K562 (cell line): Measurements from ENCODE around the gene COG3. TPM values are rescaled to one million over a fixed set of nuclear protein-coding genes. Genes with fewer than 3 reads are reported as not detected.

Source experiments
- ATAC-seq: fragments of 200-7000 bp; cut with Tn5 transposase; 3 replicates; pipeline ENCODE4 v1.9.1; 2020; ENCODE audit warnings: moderate library complexity
- BruUV-seq: library from RNA; stranded (reverse); fragments of 400-500 nt; replicated peaks from 2 replicates; lab custom pipeline; 2021; lab: Mats Ljungman, UMichigan
- CTCF ChIA-PET: fragments of 300-600 bp; formaldehyde crosslinking; extraction: SDS; loops from one replicate; lab custom pipeline; 2021; ENCODE audit warnings: low intra/inter-chr PET ratio; lab: Yijun Ruan, JAX
- POLR2A ChIA-PET: fragments of 300-600, 350-650 bp; sonication (Branson Sonifier 250); formaldehyde crosslinking; extraction: SDS; loops from one replicate; lab custom pipeline; 2021; ENCODE audit warnings: antibody characterized with exemption, inconsistent platforms; lab: Yijun Ruan, JAX
- DNase-seq, 4 experiments: peaks; one replicate each; pipeline versions ENCODE4 v3.0.0 to v3.0.0-alpha.2; 2011 to 2018; ENCODE audit warnings: low spot score in 3 of 4, mixed read lengths in 3 of 4; ENCODE audit errors: extremely low read depth in 1 of 4
- FAIRE-seq: peaks from 2 replicates; lab custom pipeline; 2011; peaks lifted over from hg19 to GRCh38; lab: Jason Lieb, UNC
- H2AFZ ChIP-seq: 2 replicates; pipeline ENCODE4 v1.6.0; 2011; ENCODE audit warnings: low read depth, low read length, control low read depth, inconsistent platforms
- H3K27ac ChIP-seq: fragments of 200-600 bp; 3 replicates; pipeline ENCODE4 v1.8.0; 2011; ENCODE audit warnings: low read depth, mild to moderate bottlenecking, control low read depth, inconsistent platforms, low read length, moderate library complexity, mixed read lengths; ENCODE audit errors: extremely low read depth
- H3K27me3 ChIP-seq, 2 experiments: fragments of 300-600 bp in 1 of 2; 2 replicates in 1 of 2; 3 replicates in 1 of 2; pipeline versions ENCODE4 v1.6.0 to v1.8.0; 2011; ENCODE audit warnings: inconsistent platforms in 2 of 2, low read length in 2 of 2, mild to moderate bottlenecking in 1 of 2, mixed read lengths in 1 of 2, moderate library complexity in 1 of 2; ENCODE audit not compliant: control insufficient read depth in 2 of 2, insufficient read depth in 2 of 2
- H3K36me3 ChIP-seq: fragments of 300-600 bp; 3 replicates; pipeline ENCODE4 v1.8.0; 2011; ENCODE audit warnings: mild to moderate bottlenecking, low read length, inconsistent platforms; ENCODE audit not compliant: control insufficient read depth, insufficient read depth
- H3K4me1 ChIP-seq, 2 experiments: fragments of 200-600 bp in 1 of 2; replicated peaks in 1 of 2; 2 replicates in 1 of 2; 3 replicates in 1 of 2; pipeline versions ENCODE4 v1.5.1 to v1.8.0; 2011; ENCODE audit warnings: inconsistent platforms in 2 of 2, low read length in 2 of 2, mild to moderate bottlenecking in 1 of 2, mixed read lengths in 1 of 2, moderate library complexity in 1 of 2; ENCODE audit not compliant: control insufficient read depth in 2 of 2, insufficient read depth in 2 of 2
- H3K4me2 ChIP-seq: 2 replicates; pipeline ENCODE4 v1.6.1; 2011; ENCODE audit warnings: low read length, control low read depth, inconsistent platforms, mixed read lengths; ENCODE audit not compliant: insufficient read depth
- H3K4me3 ChIP-seq: fragments of 200-600 bp; sonication (generic), shearing (Covaris generic); 2 replicates; pipeline ENCODE4 v1.5.1; 2016; ENCODE audit warnings: control low read depth, inconsistent platforms
- H3K79me2 ChIP-seq: fragments of 200-600 bp; 3 replicates; pipeline ENCODE4 v1.8.0; 2011; ENCODE audit warnings: low read length, inconsistent platforms; ENCODE audit not compliant: control insufficient read depth, insufficient read depth
- H3K9ac ChIP-seq, 2 experiments: 2 replicates each; pipeline versions ENCODE4 v1.6.0 to v1.6.1; 2011; ENCODE audit warnings: low read depth in 2 of 2, low read length in 2 of 2, control low read depth in 1 of 2, inconsistent platforms in 1 of 2, mild to moderate bottlenecking in 1 of 2, mixed read lengths in 1 of 2; ENCODE audit not compliant: insufficient read depth in 1 of 2
- H3K9me1 ChIP-seq: one replicate; pipeline ENCODE4 v1.6.0; 2011; ENCODE audit warnings: inconsistent platforms, mild to moderate bottlenecking, low read length, moderate library complexity; ENCODE audit not compliant: control insufficient read depth, insufficient read depth
- H3K9me3 ChIP-seq: replicated peaks from 2 replicates; pipeline ENCODE4 v1.5.1; 2011; ENCODE audit warnings: low read depth, low read length, inconsistent platforms; ENCODE audit not compliant: control insufficient read depth, insufficient read depth
- H4K20me1 ChIP-seq: replicated peaks from 2 replicates; pipeline ENCODE4 v1.6.1; 2011; ENCODE audit warnings: low read length, inconsistent platforms, mixed read lengths; ENCODE audit not compliant: control insufficient read depth, insufficient read depth
- CTBP1 ChIP-seq: fragments of 450-650 bp; IDR thresholded peaks from 2 replicates; pipeline ENCODE4 v1.6.1; 2016; ENCODE audit warnings: borderline replicate concordance
- FOXK1 ChIP-seq: sonication (generic); formaldehyde crosslinking; IDR thresholded peaks from 2 replicates; pipeline ENCODE4 v1.8.0; 2022; ENCODE audit warnings: missing genetic modification reagents, mild to moderate bottlenecking, borderline replicate concordance
- FOXK2 ChIP-seq, 2 experiments: fragments of 450-650 bp; IDR thresholded peaks in 1 of 2; conservative IDR thresholded peaks in 1 of 2; 2 replicates each; pipeline ENCODE4 v1.6.1; 2016; ENCODE audit warnings: low read depth in 2 of 2, mild to moderate bottlenecking in 1 of 2
- IFI16 ChIP-seq: fragments of 250-450 bp; sonication (Bioruptor Pico); IDR thresholded peaks from 2 replicates; pipeline ENCODE4 v2.1.2; 2022; ENCODE audit warnings: mild to moderate bottlenecking, inconsistent platforms
- RAD21 ChIP-seq, 2 experiments: fragments of 250-450 bp in 1 of 2; fragments of 450-650 bp in 1 of 2; sonication (Bioruptor Pico) in 1 of 2; formaldehyde crosslinking in 1 of 2; IDR thresholded peaks in 1 of 2; conservative IDR thresholded peaks in 1 of 2; 2 replicates each; pipeline versions ENCODE4 v1.4.0 to v1.8.0; 2020 to 2022; ENCODE audit warnings: mild to moderate bottlenecking in 2 of 2, moderate library complexity in 1 of 2
- SLC30A9 ChIP-seq: fragments of 250-450 bp; sonication (Bioruptor Pico); IDR thresholded peaks from 2 replicates; pipeline ENCODE4 v1.8.0; 2022; ENCODE audit warnings: mild to moderate bottlenecking, moderate library complexity
- THAP12 ChIP-seq: fragments of 250-450 bp; sonication (Bioruptor Pico); IDR thresholded peaks from 2 replicates; pipeline ENCODE4 v1.9.0; 2021; ENCODE audit warnings: mild to moderate bottlenecking, inconsistent platforms
- ZNF3 ChIP-seq: fragments of 250-450 bp; sonication (Bioruptor Pico); IDR thresholded peaks from 2 replicates; pipeline ENCODE4 v1.5.0; 2021; ENCODE audit warnings: mild to moderate bottlenecking, moderate library complexity
- ZNF445 ChIP-seq: fragments of 250-450 bp; sonication (Bioruptor Pico); IDR thresholded peaks from 2 replicates; pipeline ENCODE4 v1.4.0; 2020; ENCODE audit warnings: low read depth, mild to moderate bottlenecking, moderate library complexity
- ZNF79 ChIP-seq: fragments of 250-450 bp; sonication (Bioruptor Pico); IDR thresholded peaks from 2 replicates; pipeline ENCODE4 v1.4.0; 2020; ENCODE audit warnings: low read depth, mild to moderate bottlenecking, moderate library complexity
- WGBS: fragments of 100-300 bp; shearing (Covaris generic); methylation state at CpG from one replicate; pipeline ENCODE4 v1.1.6; 2016; ENCODE audit warnings: low coverage, mixed read lengths; ENCODE audit not compliant: insufficient coverage; ENCODE audit errors: missing lambda C conversion rate; 5-methylcytosine and 5-hydroxymethylcytosine counted together
- in situ Hi-C: fragments of 300-500 bp; cut with MboI; formaldehyde crosslinking; loops from 4 replicates; pipeline ENCODE4 v1.15.0; 2018; ENCODE audit warnings: inconsistent platforms, mixed read lengths
- intact Hi-C: fragments of 100-400 bp; cut with micrococcal nuclease; formaldehyde crosslinking; loops from 2 replicates; pipeline ENCODE4 v1.14.2; 2022
- polyA plus RNA-seq, 8 experiments: library from polyadenylated mRNA; depleted of rRNA in 4 of 8; stranded (reverse) in 5 of 8; unstranded in 3 of 8; fragments of >200 nt; fragmentation: Nextera tagmentation in 2 of 8; fragmentation: Illumina TruSeq in 1 of 8; extraction: Ambion mirVana in 2 of 8; extraction: Trizol in 1 of 8; gene quantifications; 2 replicates each; pipeline versions ENCODE4 v1.2.1 to v1.2.3, GENCODE V29; 2011 to 2014; ENCODE audit warnings: inconsistent platforms in 1 of 8, missing spikeins in 1 of 8
- total RNA-seq, 7 experiments: library from RNA; depleted of rRNA in 6 of 7; stranded (reverse); fragments of >200 nt in 6 of 7; fragmentation: Illumina TruSeq in 2 of 7; extraction: Trizol in 2 of 7; gene quantifications; 2 replicates each; pipeline versions ENCODE4 v1.2.1 to v1.2.3, GENCODE V29; 2011 to 2021; ENCODE audit warnings: low replicate concordance in 1 of 7

The COG3 gene
- total and polyA plus RNA-seq, 9 of the 15 experiments (the other 6 are each of a cell fraction or from before 2014, with no cell fraction given) = 3.9 to 22.9 (median 14.5) TPM

- H2AFZ ChIP-seq = no peak overlapping the region
- no peaks in the 10 kb centered on the region for H3K79me2 ChIP-seq
- TF ChIP-seq RAD21 (CRISPR knock-in tag; conservative IDR thresholded peaks at IDR 0.05 in 1 of 2, IDR thresholded peaks at IDR 0.05 in 1 of 2) = no peak
- H3K9ac ChIP-seq = no peak overlapping the region
- H3K4me3 ChIP-seq = no peak overlapping the region
- ATAC-seq (no peak), DNase-seq (no peak), FAIRE-seq (no peak)
- H3K4me2 ChIP-seq = no peak overlapping the region
- intact Hi-C loops = no loop called here
- 81% methylated on average over 2 of the region's 2 CpGs for WGBS
- in situ Hi-C loops = no loop called here
- H3K9me3 ChIP-seq = no peaks in the 10 kb centered on the region
- H3K4me1 ChIP-seq = no peaks in the 10 kb centered on the region; a peak in 1 of 5 replicates
- no peaks in the 10 kb centered on the region for H3K9me1 ChIP-seq
- peaks cover 46% of the 10 kb centered on the region; the same call in 1 of the 3 replicates for H3K36me3 ChIP-seq
- ChIA-PET CTCF (no interaction called here), POLR2A (no interaction called here)
- H4K20me1 ChIP-seq = no peaks in the 10 kb centered on the region
- H3K27ac ChIP-seq = no peak overlapping the region
- no peaks in the 10 kb centered on the region for H3K27me3 ChIP-seq
- no TSS peak for BruUV-seq
These were observed 57.8 kb downstream of the COG3 start for GRCh38 chr13:45522571-45522970.

- intact Hi-C loops = no loop called here
- H3K79me2 ChIP-seq = no peaks in the 10 kb centered on the region
- no peak for TF ChIP-seq FOXK1 (CRISPR knock-in tag)
- TF ChIP-seq IFI16 (CRISPR knock-in tag) = no peak
- no peak for TF ChIP-seq FOXK2 (conservative IDR thresholded peaks at IDR 0.05 in 1 of 2, IDR thresholded peaks at IDR 0.05 in 1 of 2; ENCODE audit: low read depth in 2 of 2)
- no peak for TF ChIP-seq ZNF3
- TF ChIP-seq CTBP1 = no peak
- no peak for TF ChIP-seq ZNF79 (CRISPR knock-in tag)
- TF ChIP-seq THAP12 (CRISPR knock-in tag) = no peak
- no peak for TF ChIP-seq ZNF445 (CRISPR knock-in tag)
- no peak for TF ChIP-seq SLC30A9
- no peak for ATAC-seq
- H3K4me3 ChIP-seq = no peak overlapping the region
- WGBS = 82% methylated on average over 6 of the region's 6 CpGs
- CTCF ChIA-PET = no interaction called here
- H2AFZ ChIP-seq = no peak overlapping the region
- H3K27ac ChIP-seq = no peak overlapping the region
- H3K36me3 ChIP-seq = peaks cover 44% of the 10 kb centered on the region; the same call in 2 of the 3 replicates
- H3K9ac ChIP-seq = no peak overlapping the region
- no peak for DNase-seq
- H4K20me1 ChIP-seq = no peaks in the 10 kb centered on the region
- H3K4me1 ChIP-seq = no peaks in the 10 kb centered on the region
- H3K9me3 ChIP-seq = no peaks in the 10 kb centered on the region
- H3K4me2 ChIP-seq = no peak overlapping the region
- H3K27me3 ChIP-seq = no peaks in the 10 kb centered on the region
- no peaks in the 10 kb centered on the region for H3K9me1 ChIP-seq
- BruUV-seq = no TSS peak
- in situ Hi-C loops = no loop called here
- POLR2A ChIA-PET = no interaction called here
- no peak for FAIRE-seq
These were observed 63.1 kb downstream of the COG3 start for GRCh38 chr13:45527699-45528462.
